ENCODE results near the gene ARMC3. TPM values are rescaled to one million over a fixed set of nuclear protein-coding genes. Genes with fewer than 3 reads are reported as not detected.
"Not testable (repeated sequence)": the region's sequence is repeated elsewhere in the genome, so short reads cannot be mapped to it uniquely, and the experiment has no call there.

ARMC3 gene
- total and polyA plus RNA-seq, 9 donors: 0.04 to 0.56 (median 0.22) TPM; not detected in 3

- no peak overlapping the region for H3K4me3 ChIP-seq (ENCODE audit: low read length)
- no peaks in the 10 kb centered on the region for H3K36me3 ChIP-seq (ENCODE audit: control insufficient read depth, insufficient read depth, low read length)
- H3K4me1 ChIP-seq (ENCODE audit: control insufficient read depth, insufficient read depth, low read length): peaks cover 47% of the 10 kb centered on the region
- H3K27me3 ChIP-seq (ENCODE audit: control insufficient read depth, insufficient read depth, low read length): no peaks in the 10 kb centered on the region
- H3K9me3 ChIP-seq (replicated peaks; ENCODE audit: control insufficient read depth, low read depth, low read length): no peaks in the 10 kb centered on the region
- no peak overlapping the region for H3K27ac ChIP-seq (ENCODE audit: low read length)
- peak; percentile 55 for DNase-seq
- WGBS (ENCODE audit: insufficient coverage): 53% methylated on average over 4 of the region's 10 CpGs
These were observed 141.4 kb downstream of the ARMC3 start for GRCh38 chr10:23069019-23069815.

DNA sequence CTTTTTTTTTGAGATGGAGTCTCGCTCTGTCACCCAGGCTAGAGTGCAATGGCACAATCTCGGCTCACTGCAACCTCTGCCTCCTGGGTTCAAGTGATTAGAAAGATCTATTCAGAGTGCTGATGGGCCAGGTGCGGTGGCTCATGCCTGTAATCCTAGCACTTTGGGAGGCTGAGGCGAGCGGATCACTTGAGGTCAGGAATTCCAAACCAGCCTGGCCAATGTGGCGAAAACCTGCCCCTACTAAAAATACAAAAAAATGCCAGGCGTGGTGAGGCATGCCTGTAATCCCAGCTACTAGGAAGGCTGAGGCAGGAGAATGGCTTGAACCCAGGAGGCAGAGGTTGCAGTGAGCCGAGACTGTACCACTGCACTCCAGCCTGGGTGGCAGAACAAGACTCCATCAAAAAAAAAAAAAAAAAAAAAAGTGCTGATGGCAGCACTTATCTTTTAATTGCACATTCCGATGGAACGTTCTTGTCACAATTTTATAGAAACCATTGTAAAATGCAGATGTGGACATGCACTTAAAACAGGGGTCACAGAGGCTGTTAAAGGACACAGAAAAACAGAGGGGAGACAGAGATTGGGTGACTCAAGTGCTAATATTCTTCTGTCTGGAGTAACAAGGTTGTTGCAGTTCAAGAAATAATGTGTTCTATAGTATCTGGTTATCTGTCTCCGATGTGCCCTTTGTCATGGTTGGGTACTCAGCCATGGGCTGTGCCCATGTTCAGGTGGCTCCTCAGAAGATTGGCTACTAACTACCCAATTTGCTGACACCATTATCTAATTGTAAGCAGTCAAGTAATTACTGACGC lies 142.4 kb downstream of the ARMC3 start:
- H3K4me1 ChIP-seq (ENCODE audit: control insufficient read depth, insufficient read depth, low read length): peaks cover 36% of the 10 kb centered on the region
- H3K9me3 ChIP-seq (replicated peaks; ENCODE audit: control insufficient read depth, low read depth, low read length); H3K27ac ChIP-seq (ENCODE audit: low read length); H3K4me3 ChIP-seq (ENCODE audit: low read length); H3K27me3 ChIP-seq (ENCODE audit: control insufficient read depth, insufficient read depth, low read length); H3K36me3 ChIP-seq (ENCODE audit: control insufficient read depth, insufficient read depth, low read length); DNase-seq: not testable (repeated sequence)
- 77% methylated on average over 4 of the region's 12 CpGs for WGBS (ENCODE audit: insufficient coverage)

GRCh38 chr10:23070913-23071218 lies 143.0 kb downstream of the ARMC3 start:
- 81% methylated on average over 3 of the region's 3 CpGs for WGBS (ENCODE audit: insufficient coverage)
- Histone ChIP-seq H3K27ac (ENCODE audit: low read length) (no peak overlapping the region), H3K4me1 (ENCODE audit: control insufficient read depth, insufficient read depth, low read length) (peaks cover 31% of the 10 kb centered on the region), H3K36me3 (ENCODE audit: control insufficient read depth, insufficient read depth, low read length) (no peaks in the 10 kb centered on the region), H3K27me3 (ENCODE audit: control insufficient read depth, insufficient read depth, low read length) (no peaks in the 10 kb centered on the region), H3K4me3 (ENCODE audit: low read length) (no peak overlapping the region), H3K9me3 (replicated peaks; ENCODE audit: control insufficient read depth, low read depth, low read length) (no peaks in the 10 kb centered on the region)
- DNase-seq: no peak

- not testable (repeated sequence) for H3K9me3 ChIP-seq (replicated peaks; ENCODE audit: control insufficient read depth, low read depth, low read length); H3K27ac ChIP-seq (ENCODE audit: low read length); H3K27me3 ChIP-seq (ENCODE audit: control insufficient read depth, insufficient read depth, low read length); H3K4me3 ChIP-seq (ENCODE audit: low read length); H3K36me3 ChIP-seq (ENCODE audit: control insufficient read depth, insufficient read depth, low read length)
- H3K4me1 ChIP-seq (ENCODE audit: control insufficient read depth, insufficient read depth, low read length): peaks cover 29% of the 10 kb centered on the region
- 25% methylated on average over 1 of the region's 3 CpGs for WGBS (ENCODE audit: insufficient coverage)
- DNase-seq: peak; percentile 77
These were observed 144.7 kb downstream of the ARMC3 start for GRCh38 chr10:23072593-23072992.

DNA sequence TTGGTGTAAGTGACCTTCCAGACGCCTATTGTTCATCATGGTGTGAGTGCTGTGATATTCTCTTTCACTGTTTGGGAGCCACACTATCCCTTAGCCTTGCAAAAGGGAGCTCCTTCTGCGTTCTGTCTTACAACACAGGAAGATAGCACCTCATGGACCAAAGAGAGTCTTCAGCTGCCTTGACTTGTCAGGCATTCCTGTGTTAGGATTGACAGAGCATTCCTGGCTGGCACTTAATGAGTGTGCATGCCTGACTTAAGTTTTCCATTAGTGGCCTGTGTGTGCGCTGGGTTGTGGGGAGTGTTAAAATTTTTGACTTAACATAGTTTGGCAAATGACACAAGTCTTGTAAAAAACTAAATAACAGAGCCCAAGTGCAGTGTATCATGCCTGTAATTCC lies 145.7 kb downstream of the ARMC3 start:
- Histone ChIP-seq H3K27ac (ENCODE audit: low read length) (no peak overlapping the region), H3K4me3 (ENCODE audit: low read length) (no peak overlapping the region), H3K9me3 (replicated peaks; ENCODE audit: control insufficient read depth, low read depth, low read length) (no peaks in the 10 kb centered on the region), H3K27me3 (ENCODE audit: control insufficient read depth, insufficient read depth, low read length) (no peaks in the 10 kb centered on the region), H3K4me1 (ENCODE audit: control insufficient read depth, insufficient read depth, low read length) (peaks cover 21% of the 10 kb centered on the region), H3K36me3 (ENCODE audit: control insufficient read depth, insufficient read depth, low read length) (no peaks in the 10 kb centered on the region)
- WGBS (ENCODE audit: insufficient coverage): no CpG with 5 or more reads among the region's 3 CpGs
- DNase-seq: peak; percentile 52

DNA sequence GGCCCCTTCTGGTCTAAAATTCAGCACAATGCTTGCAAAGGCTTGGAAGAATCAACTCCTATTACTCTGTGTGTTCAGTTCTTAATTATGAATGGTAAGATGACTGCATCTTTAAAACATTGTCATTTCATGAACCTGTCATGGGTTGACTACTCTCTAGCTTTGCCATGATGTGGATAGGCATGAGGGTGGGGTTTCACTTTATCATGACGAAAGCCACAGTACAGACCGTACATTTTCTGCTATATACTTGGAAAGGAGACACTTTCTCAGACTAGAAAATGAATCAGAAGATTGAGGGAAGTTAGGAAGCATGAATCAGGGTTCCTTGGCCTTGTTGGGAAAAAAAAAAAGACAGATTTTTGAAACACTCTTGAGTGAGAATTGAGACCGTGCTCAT lies 147.8 kb downstream of the ARMC3 start:
- no peak overlapping the region for H3K27ac ChIP-seq (ENCODE audit: low read length)
- H3K4me1 ChIP-seq (ENCODE audit: control insufficient read depth, insufficient read depth, low read length): peaks cover 21% of the 10 kb centered on the region
- DNase-seq: no peak
- no peaks in the 10 kb centered on the region for H3K36me3 ChIP-seq (ENCODE audit: control insufficient read depth, insufficient read depth, low read length)
- H3K27me3 ChIP-seq (ENCODE audit: control insufficient read depth, insufficient read depth, low read length): no peaks in the 10 kb centered on the region
- no peaks in the 10 kb centered on the region for H3K9me3 ChIP-seq (replicated peaks; ENCODE audit: control insufficient read depth, low read depth, low read length)
- H3K4me3 ChIP-seq (ENCODE audit: low read length): no peak overlapping the region
- 88% methylated on average over 1 of the region's 3 CpGs for WGBS (ENCODE audit: insufficient coverage)

DNA sequence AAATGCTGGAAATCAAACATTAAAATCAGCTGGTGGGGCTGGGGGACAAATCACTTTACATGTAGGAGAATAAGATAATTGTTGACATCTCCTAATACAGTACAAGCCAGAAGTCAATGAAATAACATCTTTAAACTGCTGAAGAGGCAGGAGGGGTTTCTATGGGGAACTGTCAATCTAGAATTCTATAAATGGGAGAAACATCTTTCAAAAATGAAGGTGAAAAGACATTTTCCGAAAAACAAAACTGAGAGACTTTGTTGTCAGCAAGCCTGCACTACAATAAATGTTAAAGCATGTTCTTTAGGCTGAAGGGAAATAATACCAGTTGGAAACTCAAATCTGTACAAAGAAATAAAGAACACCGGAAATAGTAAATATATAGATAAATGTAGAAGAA lies 150.3 kb downstream of the ARMC3 start:
- Histone ChIP-seq H3K4me3 (ENCODE audit: low read length) (no peak overlapping the region), H3K9me3 (replicated peaks; ENCODE audit: control insufficient read depth, low read depth, low read length) (no peaks in the 10 kb centered on the region), H3K27ac (ENCODE audit: low read length) (no peak overlapping the region), H3K27me3 (ENCODE audit: control insufficient read depth, insufficient read depth, low read length) (no peaks in the 10 kb centered on the region), H3K36me3 (ENCODE audit: control insufficient read depth, insufficient read depth, low read length) (no peaks in the 10 kb centered on the region), H3K4me1 (ENCODE audit: control insufficient read depth, insufficient read depth, low read length) (peaks cover 17% of the 10 kb centered on the region)
- no peak for DNase-seq
- no CpG with 5 or more reads among the region's 2 CpGs for WGBS (ENCODE audit: insufficient coverage)

DNA sequence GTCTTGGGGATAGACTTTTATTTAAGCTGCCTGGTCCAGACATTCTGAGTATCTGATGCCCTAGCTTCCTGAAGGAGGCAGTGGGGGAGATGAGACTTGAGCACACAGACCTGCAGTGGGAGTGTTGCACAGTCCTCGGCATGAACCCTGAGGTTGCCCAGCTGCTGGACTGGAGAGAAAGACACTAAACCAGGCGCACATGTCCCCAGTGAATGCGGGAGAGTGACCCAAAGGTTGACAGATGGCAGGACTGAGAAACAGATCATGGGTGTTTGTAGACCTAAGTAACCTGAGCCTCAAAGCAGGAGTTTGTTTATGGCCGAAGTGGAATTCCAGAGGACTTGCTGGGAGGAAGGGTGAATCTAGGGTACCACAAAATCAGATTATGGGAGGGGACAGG lies 151.8 kb downstream of the ARMC3 start:
- Histone ChIP-seq H3K9me3 (replicated peaks; ENCODE audit: control insufficient read depth, low read depth, low read length) (no peaks in the 10 kb centered on the region), H3K27me3 (ENCODE audit: control insufficient read depth, insufficient read depth, low read length) (no peaks in the 10 kb centered on the region), H3K4me3 (ENCODE audit: low read length) (no peak overlapping the region), H3K36me3 (ENCODE audit: control insufficient read depth, insufficient read depth, low read length) (no peaks in the 10 kb centered on the region), H3K27ac (ENCODE audit: low read length) (no peak overlapping the region), H3K4me1 (ENCODE audit: control insufficient read depth, insufficient read depth, low read length) (peaks cover 12% of the 10 kb centered on the region)
- DNase-seq: peak; percentile 30
- 23% methylated on average over 4 of the region's 4 CpGs for WGBS (ENCODE audit: insufficient coverage)

GRCh38 chr10:23080262-23080661 lies 152.4 kb downstream of the ARMC3 start:
- Histone ChIP-seq H3K4me1 (ENCODE audit: control insufficient read depth, insufficient read depth, low read length) (peaks cover 12% of the 10 kb centered on the region), H3K36me3 (ENCODE audit: control insufficient read depth, insufficient read depth, low read length) (no peaks in the 10 kb centered on the region), H3K27me3 (ENCODE audit: control insufficient read depth, insufficient read depth, low read length) (no peaks in the 10 kb centered on the region), H3K27ac (ENCODE audit: low read length) (no peak overlapping the region), H3K9me3 (replicated peaks; ENCODE audit: control insufficient read depth, low read depth, low read length) (no peaks in the 10 kb centered on the region), H3K4me3 (ENCODE audit: low read length) (no peak overlapping the region)
- WGBS (ENCODE audit: insufficient coverage): 30% methylated on average over 2 of the region's 7 CpGs
- no peak for DNase-seq

- H3K27ac ChIP-seq (ENCODE audit: low read length): no peak overlapping the region
- peak; percentile 74 for DNase-seq
- peaks cover 12% of the 10 kb centered on the region for H3K4me1 ChIP-seq (ENCODE audit: control insufficient read depth, insufficient read depth, low read length)
- WGBS (ENCODE audit: insufficient coverage): 20% methylated on average over 1 of the region's 7 CpGs
- no peaks in the 10 kb centered on the region for H3K27me3 ChIP-seq (ENCODE audit: control insufficient read depth, insufficient read depth, low read length)
- no peaks in the 10 kb centered on the region for H3K36me3 ChIP-seq (ENCODE audit: control insufficient read depth, insufficient read depth, low read length)
- no peak overlapping the region for H3K4me3 ChIP-seq (ENCODE audit: low read length)
- H3K9me3 ChIP-seq (replicated peaks; ENCODE audit: control insufficient read depth, low read depth, low read length): no peaks in the 10 kb centered on the region
These were observed 153.4 kb downstream of the ARMC3 start for GRCh38 chr10:23081221-23081750.

Data from muscle of leg (tissue), 11 donors.